PFSK-1 (cell line): ENCODE measurements around the gene POLR2F.

Experiments
- FOXP2 ChIP-seq: optimal IDR thresholded peaks from 2 replicates; pipeline ENCODE3; 2011; ENCODE audit warnings: borderline replicate concordance, control low read depth, inconsistent platforms; ENCODE audit not compliant: insufficient read depth; ENCODE audit errors: extremely low read length, extremely low read depth
- POLR2AphosphoS5 ChIP-seq: IDR thresholded peaks from 2 replicates; pipeline ENCODE4 v1.6.1; 2012; ENCODE audit warnings: low read depth, mild to moderate bottlenecking, control low read depth, low read length, moderate library complexity
- SIN3A ChIP-seq: IDR thresholded peaks from 2 replicates; pipeline ENCODE4 v1.6.1; 2012; ENCODE audit warnings: mild to moderate bottlenecking, low read length, moderate library complexity, borderline replicate concordance; ENCODE audit not compliant: insufficient read depth
- TAF1 ChIP-seq: IDR thresholded peaks from 2 replicates; pipeline ENCODE4 v1.6.1; 2012; ENCODE audit warnings: low read length, control low read depth, borderline replicate concordance; ENCODE audit not compliant: insufficient read depth
- TF ChIP-seq, protein P1 (sequence below), 2 experiments: IDR thresholded peaks; 2 replicates each; pipeline versions ENCODE4 v1.6.1 to v1.8.0; 2011 to 2012; ENCODE audit warnings: low read depth in 2 of 2, low read length in 2 of 2, control low read depth in 1 of 2, inconsistent platforms in 1 of 2, mild to moderate bottlenecking in 1 of 2, moderate library complexity in 1 of 2; ENCODE audit not compliant: insufficient read depth in 1 of 2

POLR2F gene

DNA sequence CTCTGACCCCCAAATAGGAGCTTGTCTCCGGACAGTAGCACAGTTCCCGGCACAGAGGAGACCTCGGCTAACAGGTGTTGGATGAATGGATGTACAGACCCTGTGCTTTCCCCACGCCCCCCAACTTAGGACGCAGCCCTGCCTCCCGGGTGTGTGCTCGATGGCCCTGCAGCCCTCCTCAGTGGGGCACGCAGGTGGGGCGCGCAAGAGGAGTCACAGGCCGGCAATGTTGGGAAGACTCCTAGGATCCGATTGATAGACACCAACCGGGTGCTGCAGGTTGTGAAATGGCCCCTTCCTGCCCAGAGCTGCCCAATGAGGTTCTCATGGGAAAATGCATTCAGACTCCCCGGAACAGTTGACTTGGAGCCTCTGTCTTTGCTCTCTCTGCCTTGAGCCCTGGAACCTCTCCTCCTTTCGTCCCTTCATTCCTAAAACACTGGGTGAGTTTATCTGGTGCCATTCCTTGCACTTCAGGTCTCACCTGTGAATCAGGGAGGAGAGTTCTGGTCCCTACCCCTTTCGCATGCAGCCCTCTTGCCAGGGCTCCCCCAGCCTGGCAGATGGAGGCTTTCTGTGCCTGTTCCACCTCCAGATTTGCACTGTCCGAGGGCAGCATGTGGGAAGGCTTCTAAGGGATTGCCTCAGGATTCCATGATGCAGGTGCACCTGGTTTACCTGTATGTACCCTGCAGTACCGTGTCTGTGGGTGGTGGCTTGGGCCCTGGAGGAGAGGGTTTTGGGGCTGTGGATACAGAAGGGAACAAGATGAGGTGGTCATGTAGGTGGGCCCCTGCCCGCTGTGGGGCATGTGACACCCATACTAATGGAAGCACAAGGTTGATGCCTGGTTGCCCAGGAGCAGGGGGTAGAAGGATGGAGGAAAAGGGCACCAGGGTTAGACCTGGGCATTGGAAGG lies 46.2 kb upstream of the POLR2F start:
- no peak for TF ChIP-seq POLR2AphosphoS5
- no peak for TF ChIP-seq FOXP2
- TF ChIP-seq TAF1: no peak
- TF ChIP-seq, protein P1, sequence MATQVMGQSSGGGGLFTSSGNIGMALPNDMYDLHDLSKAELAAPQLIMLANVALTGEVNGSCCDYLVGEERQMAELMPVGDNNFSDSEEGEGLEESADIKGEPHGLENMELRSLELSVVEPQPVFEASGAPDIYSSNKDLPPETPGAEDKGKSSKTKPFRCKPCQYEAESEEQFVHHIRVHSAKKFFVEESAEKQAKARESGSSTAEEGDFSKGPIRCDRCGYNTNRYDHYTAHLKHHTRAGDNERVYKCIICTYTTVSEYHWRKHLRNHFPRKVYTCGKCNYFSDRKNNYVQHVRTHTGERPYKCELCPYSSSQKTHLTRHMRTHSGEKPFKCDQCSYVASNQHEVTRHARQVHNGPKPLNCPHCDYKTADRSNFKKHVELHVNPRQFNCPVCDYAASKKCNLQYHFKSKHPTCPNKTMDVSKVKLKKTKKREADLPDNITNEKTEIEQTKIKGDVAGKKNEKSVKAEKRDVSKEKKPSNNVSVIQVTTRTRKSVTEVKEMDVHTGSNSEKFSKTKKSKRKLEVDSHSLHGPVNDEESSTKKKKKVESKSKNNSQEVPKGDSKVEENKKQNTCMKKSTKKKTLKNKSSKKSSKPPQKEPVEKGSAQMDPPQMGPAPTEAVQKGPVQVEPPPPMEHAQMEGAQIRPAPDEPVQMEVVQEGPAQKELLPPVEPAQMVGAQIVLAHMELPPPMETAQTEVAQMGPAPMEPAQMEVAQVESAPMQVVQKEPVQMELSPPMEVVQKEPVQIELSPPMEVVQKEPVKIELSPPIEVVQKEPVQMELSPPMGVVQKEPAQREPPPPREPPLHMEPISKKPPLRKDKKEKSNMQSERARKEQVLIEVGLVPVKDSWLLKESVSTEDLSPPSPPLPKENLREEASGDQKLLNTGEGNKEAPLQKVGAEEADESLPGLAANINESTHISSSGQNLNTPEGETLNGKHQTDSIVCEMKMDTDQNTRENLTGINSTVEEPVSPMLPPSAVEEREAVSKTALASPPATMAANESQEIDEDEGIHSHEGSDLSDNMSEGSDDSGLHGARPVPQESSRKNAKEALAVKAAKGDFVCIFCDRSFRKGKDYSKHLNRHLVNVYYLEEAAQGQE (IDR thresholded peaks at IDR 0.05; ENCODE audit: insufficient read depth in 1 of 2, low read depth in 2 of 2, low read length in 2 of 2): no peak
- no peak for TF ChIP-seq SIN3A

DNA sequence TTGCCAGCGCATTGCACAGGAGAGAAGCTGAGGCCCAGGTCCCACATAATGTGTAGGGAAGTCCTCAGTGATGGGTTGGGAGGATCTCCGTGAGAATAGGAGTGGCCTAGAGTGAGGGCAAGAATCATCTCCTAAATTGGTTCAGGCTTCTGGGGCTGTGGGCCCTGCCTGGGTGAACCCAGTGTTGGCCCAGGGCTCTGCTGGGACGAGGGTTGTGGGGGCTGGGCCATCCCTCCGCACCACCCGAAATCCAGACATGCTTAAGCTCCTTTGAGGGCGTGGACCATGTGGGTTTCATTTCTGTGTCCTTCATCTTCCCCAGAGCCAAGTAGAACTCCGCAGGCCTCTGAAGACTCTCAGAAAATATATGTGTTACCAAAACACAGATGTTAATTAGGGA lies 43.7 kb upstream of the POLR2F start:
- TF ChIP-seq TAF1 (no peak), POLR2AphosphoS5 (no peak), FOXP2 (no peak), SIN3A (no peak)
- TF ChIP-seq, protein P1 (IDR thresholded peaks at IDR 0.05; ENCODE audit: insufficient read depth in 1 of 2, low read depth in 2 of 2, low read length in 2 of 2): no peak

DNA sequence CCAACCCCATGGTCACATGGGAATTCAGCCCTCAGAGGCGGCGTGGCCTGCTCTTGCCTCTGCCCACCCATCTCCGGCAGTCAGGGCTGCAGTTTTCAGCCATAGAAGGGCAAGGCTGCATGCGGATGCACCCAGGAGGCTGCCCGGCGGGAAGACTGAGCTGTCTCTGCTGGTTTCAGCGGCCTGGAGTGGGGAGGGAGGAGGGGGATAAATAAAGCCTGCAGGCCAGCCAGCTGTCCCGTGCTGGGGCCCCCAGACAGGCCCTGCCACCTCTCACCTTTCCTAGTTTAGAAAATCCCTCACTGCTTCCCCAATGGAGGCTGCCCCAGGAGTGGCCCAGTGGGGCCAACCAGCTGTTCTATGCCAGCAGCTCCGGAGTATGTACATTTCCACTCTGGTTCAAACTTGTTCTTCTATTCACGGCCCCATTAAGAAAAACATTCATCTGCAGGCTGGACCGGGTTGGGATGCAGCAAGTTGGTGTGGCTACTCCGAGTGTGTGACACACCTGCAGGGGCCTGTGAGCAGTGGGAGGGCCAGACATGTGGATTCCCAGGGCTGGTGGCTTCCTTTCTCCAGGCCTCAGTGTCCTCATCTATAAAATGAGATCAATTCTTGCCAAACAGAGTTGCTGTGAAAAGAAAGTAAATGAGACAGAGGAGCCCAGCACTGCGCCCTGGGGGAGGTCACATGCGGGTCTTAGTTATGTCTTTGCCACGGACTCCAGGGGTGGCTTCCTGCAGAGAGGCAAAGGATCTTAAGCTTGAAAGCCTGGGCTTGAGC lies 42.4 kb upstream of the POLR2F start:
- TF ChIP-seq SIN3A (no peak), TAF1 (no peak), POLR2AphosphoS5 (no peak), FOXP2 (no peak)
- TF ChIP-seq, protein P1 (IDR thresholded peaks at IDR 0.05; ENCODE audit: insufficient read depth in 1 of 2, low read depth in 2 of 2, low read length in 2 of 2): no peak

DNA sequence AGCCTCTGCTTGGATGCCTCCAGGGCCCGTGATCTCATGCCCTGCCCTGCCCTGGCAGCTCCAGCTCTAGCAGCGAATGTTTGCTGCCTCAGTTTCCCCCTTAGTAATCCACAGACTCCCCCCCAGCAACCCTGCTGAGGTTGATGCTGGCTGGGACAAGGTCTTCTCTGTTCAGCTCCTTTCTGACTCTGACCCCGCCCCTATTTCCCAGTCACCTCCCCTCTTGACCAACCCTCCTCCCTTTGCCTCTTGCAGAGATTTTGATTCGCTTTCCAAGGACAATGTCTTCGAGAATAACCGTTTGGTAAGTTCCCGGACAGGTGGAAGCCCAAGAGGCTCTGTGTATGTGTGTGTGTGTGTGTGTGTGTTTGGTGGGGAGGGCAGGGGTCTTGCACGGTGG lies 41.8 kb upstream of the POLR2F start:
- TF ChIP-seq TAF1: no peak

DNA sequence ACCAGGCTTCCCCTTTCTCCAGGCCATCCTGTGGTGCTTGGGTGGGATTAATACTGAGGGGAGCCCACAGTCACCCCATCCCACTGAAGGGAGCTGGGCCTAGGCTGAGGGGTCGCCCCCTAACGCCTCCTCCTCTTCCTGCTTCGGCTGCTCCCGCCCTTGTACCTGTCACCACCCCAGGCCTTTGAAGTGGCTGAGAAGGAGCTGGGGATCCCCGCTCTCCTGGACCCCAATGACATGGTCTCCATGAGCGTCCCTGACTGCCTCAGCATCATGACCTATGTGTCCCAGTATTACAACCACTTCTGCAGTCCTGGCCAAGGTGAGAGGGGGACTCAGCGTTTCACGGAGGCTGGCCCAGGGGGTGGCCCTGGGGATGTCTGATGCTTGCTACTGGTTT lies 41.3 kb upstream of the POLR2F start:
- TF ChIP-seq SIN3A: no peak
- no peak for TF ChIP-seq TAF1
- TF ChIP-seq FOXP2: no peak
- no peak for TF ChIP-seq POLR2AphosphoS5
- TF ChIP-seq, protein P1 (IDR thresholded peaks at IDR 0.05; ENCODE audit: insufficient read depth in 1 of 2, low read depth in 2 of 2, low read length in 2 of 2): no peak
